ENCODE results near the gene RYR2.

The RYR2 gene

DNA sequence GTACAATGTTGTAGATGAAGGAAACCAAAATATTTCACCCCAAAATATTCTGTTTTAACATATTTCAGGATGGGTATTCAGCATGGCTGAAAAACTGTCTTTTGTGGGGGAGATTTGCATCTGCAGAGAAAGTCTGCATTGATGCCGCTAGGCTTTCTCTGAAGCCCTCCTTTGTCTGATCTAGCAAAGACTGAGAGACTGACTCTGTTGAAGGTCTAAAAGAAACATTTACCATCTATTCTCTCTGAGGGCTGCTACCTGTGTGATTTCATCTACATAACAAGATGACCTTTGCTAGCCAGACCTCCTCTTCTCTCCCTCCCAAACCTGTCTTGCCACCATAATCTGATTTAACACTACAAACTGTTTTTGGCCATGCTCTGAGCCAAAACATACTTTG, 25.4 kb upstream of the RYR2 start:
- no peaks in the 10 kb centered on the region for H3K79me2 ChIP-seq (ENCODE audit: low read length)
- H3K4me2 ChIP-seq (ENCODE audit: low read length): no peak overlapping the region
- H3K9me3 ChIP-seq (ENCODE audit: insufficient read depth, low read length): no peaks in the 10 kb centered on the region
- no peaks in the 10 kb centered on the region for H3K36me3 ChIP-seq (replicated peaks; ENCODE audit: low read depth, low read length)
- H2AFZ ChIP-seq (ENCODE audit: low read depth, low read length): no peak overlapping the region
- no peak overlapping the region for H3K9ac ChIP-seq (ENCODE audit: low read length)
- H3K27me3 ChIP-seq (ENCODE audit: low read depth, low read length): 0 out of 2 replicates have a peak, but pooled peaks cover 5% of the 10 kb centered on the region
- H3K27ac ChIP-seq (ENCODE audit: low read length): no peak overlapping the region
- TF ChIP-seq EZH2phosphoT487 (IDR thresholded peaks at IDR 0.05; ENCODE audit: low read depth): no peak
- TF ChIP-seq CTCF (IDR thresholded peaks at IDR 0.05; ENCODE audit: low read depth, low read length): no peak
- H3K4me3 ChIP-seq (ENCODE audit: low read length): no peak overlapping the region
- no peaks in the 10 kb centered on the region for H4K20me1 ChIP-seq (ENCODE audit: insufficient read depth, low read length)
- no peaks in the 10 kb centered on the region for H3K4me1 ChIP-seq (ENCODE audit: low read length)

DNA sequence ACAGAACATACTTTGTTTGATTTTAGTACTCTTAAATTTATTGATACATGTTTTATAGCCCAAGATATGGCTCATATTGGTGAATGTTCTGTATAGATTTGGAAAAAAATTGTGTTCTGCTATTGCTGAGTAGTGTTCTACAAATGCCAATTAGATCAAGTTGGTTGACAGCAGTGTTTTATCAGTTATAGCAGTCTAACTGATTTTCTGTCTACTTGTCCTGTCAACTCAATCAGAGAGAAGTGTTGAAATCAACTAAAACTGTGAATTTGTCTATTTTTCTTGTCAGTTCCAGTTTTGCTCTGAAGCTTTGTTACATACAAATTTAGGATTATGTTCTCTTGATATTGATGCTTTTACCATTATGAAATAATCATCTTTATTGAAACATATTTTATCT, 23.1 kb upstream of the RYR2 start:
- 0 out of 2 replicates have a peak, but pooled peaks cover 5% of the 10 kb centered on the region for H3K27me3 ChIP-seq (ENCODE audit: low read depth, low read length)
- H3K79me2 ChIP-seq (ENCODE audit: low read length): no peaks in the 10 kb centered on the region
- no peak overlapping the region for H3K4me3 ChIP-seq (ENCODE audit: low read length)
- H4K20me1 ChIP-seq (ENCODE audit: insufficient read depth, low read length): no peaks in the 10 kb centered on the region
- TF ChIP-seq EZH2phosphoT487 (IDR thresholded peaks at IDR 0.05; ENCODE audit: low read depth) (no peak), CTCF (IDR thresholded peaks at IDR 0.05; ENCODE audit: low read depth, low read length) (no peak)
- no peaks in the 10 kb centered on the region for H3K4me1 ChIP-seq (ENCODE audit: low read length)
- H2AFZ ChIP-seq (ENCODE audit: low read depth, low read length): no peak overlapping the region
- H3K27ac ChIP-seq (ENCODE audit: low read length): no peak overlapping the region
- H3K4me2 ChIP-seq (ENCODE audit: low read length): no peak overlapping the region
- no peaks in the 10 kb centered on the region for H3K9me3 ChIP-seq (ENCODE audit: insufficient read depth, low read length)
- no peak overlapping the region for H3K9ac ChIP-seq (ENCODE audit: low read length)
- no peaks in the 10 kb centered on the region for H3K36me3 ChIP-seq (replicated peaks; ENCODE audit: low read depth, low read length)

- H3K4me2 ChIP-seq (ENCODE audit: low read length): no peak overlapping the region
- H3K4me3 ChIP-seq (ENCODE audit: low read length): no peak overlapping the region
- H3K36me3 ChIP-seq (replicated peaks; ENCODE audit: low read depth, low read length): no peaks in the 10 kb centered on the region
- 0 out of 2 replicates have a peak, but pooled peaks cover 3% of the 10 kb centered on the region for H3K9me3 ChIP-seq (ENCODE audit: insufficient read depth, low read length)
- H3K79me2 ChIP-seq (ENCODE audit: low read length): no peaks in the 10 kb centered on the region
- H3K4me1 ChIP-seq (ENCODE audit: low read length): no peaks in the 10 kb centered on the region
- H4K20me1 ChIP-seq (ENCODE audit: insufficient read depth, low read length): no peaks in the 10 kb centered on the region
- H3K27me3 ChIP-seq (ENCODE audit: low read depth, low read length): 0 out of 2 replicates have a peak, but pooled peaks cover 4% of the 10 kb centered on the region
- TF ChIP-seq CTCF (IDR thresholded peaks at IDR 0.05; ENCODE audit: low read depth, low read length) (no peak), EZH2phosphoT487 (IDR thresholded peaks at IDR 0.05; ENCODE audit: low read depth) (no peak)
- no peak overlapping the region for H2AFZ ChIP-seq (ENCODE audit: low read depth, low read length)
- H3K27ac ChIP-seq (ENCODE audit: low read length): no peak overlapping the region
- H3K9ac ChIP-seq (ENCODE audit: low read length): no peak overlapping the region
Measured at GRCh38 chr1:237025358-237026074, 16.5 kb upstream of the RYR2 start.

DNA sequence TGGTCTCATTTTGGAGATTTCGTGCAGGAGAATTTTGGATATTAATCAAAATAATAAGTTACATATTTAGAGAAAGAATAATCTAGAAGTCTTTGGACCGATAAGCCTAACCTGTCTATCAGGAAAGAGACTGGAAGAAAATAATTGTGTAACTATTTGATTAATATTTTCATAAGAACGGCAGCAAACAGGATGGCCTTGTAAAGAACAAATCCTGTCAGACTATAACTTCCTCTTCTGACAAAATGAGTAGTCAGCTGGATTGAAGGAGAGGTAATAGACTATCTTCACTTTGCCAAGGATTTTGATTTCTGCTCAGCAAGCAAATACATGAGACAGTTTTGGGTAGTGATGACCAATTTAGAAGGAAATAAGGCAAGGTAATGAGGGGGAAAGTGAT, 12.7 kb upstream of the RYR2 start:
- Histone ChIP-seq H3K27me3 (ENCODE audit: low read depth, low read length) (peaks cover 32% of the 10 kb centered on the region), H3K4me1 (ENCODE audit: low read length) (peaks cover 12% of the 10 kb centered on the region), H3K79me2 (ENCODE audit: low read length) (no peaks in the 10 kb centered on the region), H3K4me3 (ENCODE audit: low read length) (no peak overlapping the region), H3K36me3 (replicated peaks; ENCODE audit: low read depth, low read length) (no peaks in the 10 kb centered on the region), H4K20me1 (ENCODE audit: insufficient read depth, low read length) (no peaks in the 10 kb centered on the region), H2AFZ (ENCODE audit: low read depth, low read length) (no peak overlapping the region), H3K9ac (ENCODE audit: low read length) (no peak overlapping the region), H3K9me3 (ENCODE audit: insufficient read depth, low read length) (0 out of 2 replicates have a peak, but pooled peaks cover 3% of the 10 kb centered on the region), H3K4me2 (ENCODE audit: low read length) (no peak overlapping the region), H3K27ac (ENCODE audit: low read length) (no peak overlapping the region)
- TF ChIP-seq EZH2phosphoT487 (IDR thresholded peaks at IDR 0.05; ENCODE audit: low read depth) (no peak), CTCF (IDR thresholded peaks at IDR 0.05; ENCODE audit: low read depth, low read length) (no peak)

Measured in OCI-LY3 (cell line).